Measurements from ENCODE around the gene GATA5. TPM values are rescaled to one million over a fixed set of nuclear protein-coding genes. Genes with fewer than 3 reads are reported as not detected.

Gene GATA5
- total RNA-seq, 4 donors from 2014 or later, result 0.26 to 17.8 (median 3.5) TPM; not detected in 1

DNA sequence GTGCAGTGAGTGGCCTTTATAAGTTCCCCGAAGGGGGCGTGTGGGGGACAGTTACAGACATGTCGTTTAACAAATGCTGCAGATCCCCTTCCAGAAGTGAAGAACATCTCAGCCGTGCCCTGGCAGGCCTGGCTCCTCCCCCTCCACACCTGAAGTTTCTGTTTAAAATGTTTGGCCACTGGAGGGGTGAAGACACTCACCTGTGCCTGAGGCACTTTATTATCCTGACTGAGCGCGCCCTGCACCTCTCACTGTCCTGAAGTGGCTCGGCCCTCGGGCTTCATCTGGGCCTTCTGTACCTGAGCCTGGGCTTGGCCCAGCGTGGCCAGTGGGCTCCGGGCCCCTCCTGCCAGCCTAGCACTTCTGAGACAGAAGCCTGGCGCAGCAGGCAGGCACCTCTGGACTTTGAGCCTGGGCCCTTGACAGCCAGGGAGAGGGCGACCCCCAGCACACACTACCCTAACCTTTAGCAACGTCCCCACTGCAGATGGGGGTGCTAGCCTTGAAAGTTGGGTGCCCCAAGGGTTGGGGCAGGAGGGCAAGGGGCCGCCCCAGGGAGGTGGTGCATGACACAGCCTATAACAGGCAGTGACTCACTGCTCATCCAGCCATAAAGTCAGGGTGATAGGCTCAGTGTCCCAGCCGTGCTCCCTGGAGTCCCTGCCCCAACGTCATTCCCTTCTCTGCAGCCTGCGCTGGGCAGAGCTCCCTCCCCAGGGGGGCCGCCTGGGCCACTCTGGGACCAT, 13.6 kb upstream of the GATA5 start:
- no peaks in the 10 kb centered on the region for H3K27me3 ChIP-seq

DNA sequence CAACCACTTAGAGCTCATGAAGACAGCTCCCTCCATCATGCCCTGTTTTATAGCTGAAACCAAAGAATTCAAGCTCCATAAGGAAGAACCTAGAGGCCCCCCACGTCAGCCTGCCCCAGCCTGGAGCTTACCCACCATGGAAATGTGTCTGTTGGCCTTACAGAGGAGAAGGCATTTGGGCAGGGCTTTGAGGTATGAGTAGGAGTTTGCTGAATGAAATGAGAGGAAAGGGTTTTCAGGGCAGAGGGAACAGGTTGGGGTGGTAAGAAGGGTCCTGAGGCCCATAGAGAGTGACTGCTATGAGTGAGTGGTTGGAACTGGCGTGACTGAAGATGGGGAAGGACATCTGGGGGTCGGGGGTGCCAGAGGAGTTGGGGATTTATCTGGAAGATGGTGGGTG, 12.7 kb upstream of the GATA5 start:
- DNase-seq, result no peak
- TF ChIP-seq, protein P1, sequence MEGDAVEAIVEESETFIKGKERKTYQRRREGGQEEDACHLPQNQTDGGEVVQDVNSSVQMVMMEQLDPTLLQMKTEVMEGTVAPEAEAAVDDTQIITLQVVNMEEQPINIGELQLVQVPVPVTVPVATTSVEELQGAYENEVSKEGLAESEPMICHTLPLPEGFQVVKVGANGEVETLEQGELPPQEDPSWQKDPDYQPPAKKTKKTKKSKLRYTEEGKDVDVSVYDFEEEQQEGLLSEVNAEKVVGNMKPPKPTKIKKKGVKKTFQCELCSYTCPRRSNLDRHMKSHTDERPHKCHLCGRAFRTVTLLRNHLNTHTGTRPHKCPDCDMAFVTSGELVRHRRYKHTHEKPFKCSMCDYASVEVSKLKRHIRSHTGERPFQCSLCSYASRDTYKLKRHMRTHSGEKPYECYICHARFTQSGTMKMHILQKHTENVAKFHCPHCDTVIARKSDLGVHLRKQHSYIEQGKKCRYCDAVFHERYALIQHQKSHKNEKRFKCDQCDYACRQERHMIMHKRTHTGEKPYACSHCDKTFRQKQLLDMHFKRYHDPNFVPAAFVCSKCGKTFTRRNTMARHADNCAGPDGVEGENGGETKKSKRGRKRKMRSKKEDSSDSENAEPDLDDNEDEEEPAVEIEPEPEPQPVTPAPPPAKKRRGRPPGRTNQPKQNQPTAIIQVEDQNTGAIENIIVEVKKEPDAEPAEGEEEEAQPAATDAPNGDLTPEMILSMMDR (IDR thresholded peaks at IDR 0.05), result no peak
- TF ChIP-seq POLR2A (IDR thresholded peaks at IDR 0.05), result no peak
- intact Hi-C loops (cut with DNase I; ENCODE audit: low total_unique reads), result no loop called here
- Histone ChIP-seq H3K36me3 (no peaks in the 10 kb centered on the region), H3K27ac (no peak overlapping the region), H3K4me1 (peaks cover 0 to 4% of the 10 kb centered on the region in 2 donors), H3K27me3 (no peaks in the 10 kb centered on the region), H3K9me3 (no peaks in the 10 kb centered on the region), H3K4me3 (no peak overlapping the region)

More for the DNA sequence above, 13.6 kb upstream of the GATA5 start:
- no peak for DNase-seq
- Histone ChIP-seq H3K4me3 (no peak overlapping the region), H3K27ac (no peak overlapping the region), H3K36me3 (no peaks in the 10 kb centered on the region), H3K4me1 (peaks cover 0 to 4% of the 10 kb centered on the region in 2 donors), H3K9me3 (no peaks in the 10 kb centered on the region)
- intact Hi-C loops (cut with DNase I; ENCODE audit: low total_unique reads), result no loop called here
- TF ChIP-seq, protein P1 (IDR thresholded peaks at IDR 0.05), result no peak
- no peak for TF ChIP-seq POLR2A (IDR thresholded peaks at IDR 0.05)

DNA sequence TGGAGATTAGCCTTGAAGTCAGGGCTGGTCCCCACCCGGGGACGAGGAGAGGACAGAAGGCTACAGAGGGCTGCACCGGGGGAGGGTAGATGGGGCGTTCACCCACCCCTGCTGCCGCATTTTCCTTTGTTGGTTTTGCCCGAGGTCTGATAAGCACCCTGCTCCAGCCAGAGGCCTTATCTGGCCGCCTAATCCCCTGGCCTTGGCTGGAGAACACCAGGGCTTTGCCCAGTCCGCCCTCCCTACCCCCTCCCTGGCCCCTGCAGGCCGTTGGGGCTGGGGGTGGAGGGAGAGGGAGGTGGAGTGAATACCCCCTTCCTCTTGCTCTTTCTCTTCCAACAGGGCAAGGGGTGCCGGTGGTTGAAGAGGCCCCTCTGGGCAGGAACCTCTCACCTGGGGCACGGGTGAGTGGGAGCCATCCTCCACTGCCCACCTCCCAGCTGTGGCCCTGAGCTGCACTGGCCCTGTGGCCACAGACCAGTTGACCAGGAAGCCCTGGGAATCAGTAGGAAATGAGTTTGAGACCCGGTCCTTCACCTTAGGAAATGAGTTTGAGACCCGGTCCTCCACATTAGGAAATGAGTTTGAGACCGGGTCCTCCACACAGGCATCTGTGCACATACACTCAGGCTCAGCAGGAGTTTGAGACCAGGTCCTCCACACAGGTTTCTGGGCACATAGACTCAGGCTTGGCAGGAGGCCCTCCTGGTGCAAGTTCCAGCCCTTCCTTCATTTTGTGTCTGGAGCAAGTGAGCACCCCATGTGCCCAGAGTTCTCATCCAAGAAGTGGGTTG, 12.0 kb upstream of the GATA5 start:
- Histone ChIP-seq H3K4me1 (peaks cover 0 to 4% of the 10 kb centered on the region in 2 donors), H3K27me3 (no peaks in the 10 kb centered on the region), H3K4me3 (no peak overlapping the region), H3K9me3 (no peaks in the 10 kb centered on the region), H3K27ac (no peak overlapping the region), H3K36me3 (no peaks in the 10 kb centered on the region)
- TF ChIP-seq POLR2A (IDR thresholded peaks at IDR 0.05), result no peak
- TF ChIP-seq, protein P1 (IDR thresholded peaks at IDR 0.05), result no peak
- no peak for DNase-seq
- intact Hi-C loops (cut with DNase I; ENCODE audit: low total_unique reads), result no loop called here

DNA sequence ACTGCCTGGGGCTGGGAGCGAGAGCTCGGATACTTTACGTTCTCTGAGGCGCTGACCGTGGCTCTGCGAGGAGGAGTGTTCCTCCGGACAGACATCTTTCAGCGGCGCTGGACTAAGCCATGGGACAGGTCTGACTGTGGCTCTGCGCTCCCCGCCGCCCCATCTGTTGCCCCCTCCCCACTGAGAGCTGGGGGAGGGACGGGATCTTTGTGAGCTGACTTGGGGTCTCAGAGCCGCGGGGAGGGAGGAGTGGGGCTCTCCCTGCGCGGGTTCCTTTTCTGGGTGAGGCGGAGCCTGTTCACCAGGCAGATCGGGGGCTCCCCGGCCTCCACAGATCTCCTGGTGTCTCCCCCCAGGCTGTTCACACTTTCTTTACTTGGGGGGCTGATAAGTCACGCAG, 11.3 kb upstream of the GATA5 start:
- TF ChIP-seq, protein P1 (IDR thresholded peaks at IDR 0.05), result no peak
- no peak for TF ChIP-seq POLR2A (IDR thresholded peaks at IDR 0.05)
- Histone ChIP-seq H3K27ac (no peak overlapping the region), H3K4me1 (peaks cover 0 to 4% of the 10 kb centered on the region in 2 donors), H3K27me3 (no peaks in the 10 kb centered on the region), H3K4me3 (no peak overlapping the region), H3K9me3 (no peaks in the 10 kb centered on the region), H3K36me3 (no peaks in the 10 kb centered on the region)
- intact Hi-C loops (cut with DNase I; ENCODE audit: low total_unique reads), result no loop called here
- DNase-seq, result no peak

DNA sequence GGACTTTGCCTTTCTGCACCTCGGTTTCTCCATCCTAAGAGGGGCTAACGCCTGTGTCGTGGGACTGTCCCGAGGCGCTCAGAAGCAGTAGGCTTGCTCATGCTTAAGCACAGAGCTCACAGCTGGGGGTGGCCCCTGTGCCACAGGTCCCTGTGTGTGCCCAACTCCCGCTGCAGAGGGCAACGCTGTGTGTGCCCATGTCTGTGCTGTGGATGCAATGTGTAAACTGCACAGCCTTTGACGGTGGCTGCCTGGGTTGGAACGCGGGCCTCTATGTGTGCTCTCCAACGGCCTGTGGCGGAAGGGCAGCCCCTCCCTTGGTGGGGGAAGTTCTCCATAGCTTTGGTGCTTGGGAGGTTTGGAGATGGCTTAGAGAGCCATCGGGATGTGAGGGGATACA, 10.7 kb upstream of the GATA5 start:
- Histone ChIP-seq H3K4me3 (no peak overlapping the region), H3K36me3 (no peaks in the 10 kb centered on the region), H3K27me3 (no peaks in the 10 kb centered on the region), H3K4me1 (peaks cover 0 to 4% of the 10 kb centered on the region in 2 donors), H3K27ac (no peak overlapping the region), H3K9me3 (no peaks in the 10 kb centered on the region)
- no peak for DNase-seq
- intact Hi-C loops (cut with DNase I; ENCODE audit: low total_unique reads), result no loop called here
- TF ChIP-seq, protein P1 (IDR thresholded peaks at IDR 0.05), result no peak
- TF ChIP-seq POLR2A (IDR thresholded peaks at IDR 0.05), result no peak

Data from uterus (tissue), 4 donors.